ENCODE data around the gene UST.
A peak's percentile ranks its signal among the peaks of the same experiment; 100 is the strongest.
"Not testable (repeated sequence)": the region's sequence is repeated elsewhere in the genome, so short reads cannot be mapped to it uniquely, and the experiment has no call there.

The UST gene

DNA sequence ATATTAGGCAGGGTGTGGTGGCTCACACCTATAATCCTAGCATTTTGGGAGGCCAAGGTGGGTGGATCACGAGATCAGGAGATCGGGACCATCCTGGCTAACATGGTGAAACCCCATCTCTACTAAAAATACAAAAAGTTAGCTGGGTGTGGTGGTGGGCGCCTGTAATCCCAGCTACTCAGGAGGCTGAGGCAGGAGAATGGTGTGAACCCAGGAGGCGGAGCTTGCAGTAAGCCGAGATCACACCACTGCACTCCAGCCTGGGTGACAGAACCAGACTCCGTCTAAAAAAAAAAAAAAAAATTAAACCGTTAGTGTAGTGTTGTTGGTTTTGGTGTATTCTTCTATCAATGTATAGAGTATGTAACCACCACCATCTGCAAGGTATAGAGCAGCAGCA is 133.9 kb downstream of the UST start:
- DNase-seq, result not testable (repeated sequence)

- no peak for DNase-seq
Measured at GRCh38 chr6:148881593-148882311, 134.9 kb downstream of the UST start.

DNA sequence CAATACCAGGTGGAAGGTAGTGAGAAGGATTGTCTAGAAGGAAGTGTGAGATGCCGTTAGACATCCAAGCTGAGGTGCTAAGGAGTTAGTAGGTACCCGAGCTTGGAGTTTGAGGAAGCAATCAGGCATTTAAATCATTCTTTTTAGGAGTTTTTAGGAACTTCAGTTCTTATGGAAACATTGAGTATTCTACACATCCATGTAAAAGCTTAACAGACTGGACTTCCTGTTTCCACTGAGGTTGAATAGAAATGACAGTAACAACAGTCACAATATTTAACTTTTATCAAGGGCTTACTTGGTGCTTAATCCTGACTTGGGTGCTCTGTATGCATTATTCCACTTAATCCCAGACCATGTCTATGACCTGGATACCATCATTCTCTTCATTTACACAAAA is 136.4 kb downstream of the UST start:
- DNase-seq, result no peak

DNA sequence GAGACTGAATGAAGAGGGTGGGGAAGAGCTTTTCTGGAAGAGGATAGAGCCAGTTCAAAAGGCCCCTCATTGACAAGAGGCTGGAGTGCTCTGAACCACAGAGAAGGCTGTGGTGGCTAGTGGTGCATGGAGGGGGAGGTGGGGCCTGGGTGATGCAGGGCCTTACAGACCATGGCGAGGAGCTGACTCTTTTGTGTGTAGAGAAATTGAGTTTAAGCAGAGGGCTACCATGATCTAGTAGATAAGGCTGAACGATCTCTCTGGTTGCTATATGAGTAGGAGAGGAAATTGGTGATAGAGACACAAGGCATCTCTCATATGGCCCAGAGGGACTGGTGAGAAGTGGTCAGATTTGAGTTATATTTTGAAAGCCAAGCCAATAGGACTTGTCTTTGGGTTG is 137.6 kb downstream of the UST start:
- no peak for DNase-seq

DNA sequence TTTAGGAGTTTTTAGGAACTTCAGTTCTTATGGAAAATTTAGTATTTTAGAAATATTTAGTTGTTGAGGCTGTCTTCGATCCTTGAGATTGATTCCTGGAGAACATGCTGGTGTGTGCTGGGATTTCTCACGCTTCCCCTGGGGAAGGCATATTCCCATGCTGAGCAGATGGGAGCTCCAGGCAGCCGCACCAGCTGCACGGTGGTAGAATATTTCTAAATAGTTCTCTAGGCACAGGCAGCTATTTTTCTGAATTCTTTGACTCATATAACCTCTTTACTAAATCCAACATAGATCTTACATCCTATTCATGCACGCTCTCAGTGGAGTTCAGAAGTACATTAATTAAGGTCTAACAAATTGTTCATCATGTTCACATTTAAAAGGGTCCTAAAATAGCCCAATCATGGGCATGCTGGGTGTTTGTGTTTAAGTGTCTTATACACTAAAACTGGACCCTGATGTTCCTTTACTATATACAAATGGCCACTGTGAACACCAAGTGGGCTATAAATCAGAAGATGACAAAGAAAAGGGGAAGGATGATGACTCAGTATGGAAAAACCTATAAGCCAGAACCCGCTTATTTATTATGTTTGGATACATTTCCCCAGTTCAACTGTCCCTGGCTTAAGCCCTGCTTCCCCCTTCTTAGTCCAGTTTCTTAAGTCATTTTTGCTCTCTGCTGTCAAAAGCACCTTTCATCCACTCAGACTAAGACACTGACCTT is 138.5 kb downstream of the UST start:
- peak; percentile 92 for DNase-seq

GRCh38 chr6:148885925-148886845 is 139.4 kb downstream of the UST start:
- no peak for DNase-seq

DNA sequence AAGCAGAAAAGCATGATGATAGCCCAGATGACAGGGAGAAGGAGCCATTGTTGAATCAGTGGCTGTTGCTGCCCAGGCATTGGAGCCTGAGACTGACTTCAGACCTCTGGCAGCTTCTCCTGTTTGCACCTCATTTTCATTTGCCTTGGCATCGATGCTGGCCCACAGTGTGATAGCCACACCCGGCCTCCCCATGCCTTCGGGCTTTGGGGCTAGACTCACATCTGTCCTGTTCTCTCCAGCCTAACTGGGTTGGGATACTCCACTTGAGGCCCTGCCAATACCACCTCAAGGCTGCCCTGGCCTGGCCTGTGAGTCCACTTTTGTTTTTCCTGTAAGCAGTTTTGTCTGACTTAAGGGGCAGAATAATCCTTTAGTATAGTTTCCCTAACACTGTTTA is 140.4 kb downstream of the UST start:
- no peak for DNase-seq

- DNase-seq, result no peak
Measured at GRCh38 chr6:148888856-148889255, 142.0 kb downstream of the UST start.

- DNase-seq, result no peak
Measured at GRCh38 chr6:148890096-148890495, 143.3 kb downstream of the UST start.

DNA sequence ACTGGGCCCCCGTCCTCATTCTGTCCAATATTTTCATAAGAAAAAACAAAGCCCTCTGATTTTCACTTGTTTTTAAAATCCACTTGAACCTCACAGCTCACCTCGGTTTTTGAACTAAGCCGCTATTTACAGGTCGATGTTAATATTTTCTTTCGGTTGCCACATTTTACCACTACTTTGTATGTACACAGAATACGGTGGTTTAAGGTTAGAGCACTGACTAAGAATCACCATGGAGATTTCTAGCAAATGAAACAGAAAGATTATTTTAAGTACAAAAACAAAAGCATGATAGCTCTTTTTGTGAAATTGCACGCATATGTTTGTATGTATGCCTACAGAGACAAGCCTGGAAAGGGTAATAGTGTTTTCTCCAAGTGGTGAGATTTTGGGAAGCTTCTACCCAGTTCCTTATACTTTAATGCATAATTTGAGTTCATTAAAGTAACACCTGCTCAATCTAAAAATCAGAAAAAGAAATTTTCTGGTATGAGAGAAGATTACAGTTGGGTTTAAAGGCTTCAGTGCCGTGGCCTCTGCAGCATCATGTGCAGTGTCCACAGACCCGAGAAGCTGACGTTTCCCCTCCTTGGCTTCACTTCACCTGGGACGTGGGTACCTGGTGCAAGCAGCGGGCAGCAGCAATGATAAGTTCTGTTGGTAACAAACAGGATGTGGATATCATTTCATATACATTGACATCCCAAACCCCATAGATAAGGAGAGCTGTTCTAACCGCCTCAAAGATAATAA is 144.0 kb downstream of the UST start:
- no peak for DNase-seq

GRCh38 chr6:148891405-148891783 is 144.6 kb downstream of the UST start:
- DNase-seq, result no peak

DNA sequence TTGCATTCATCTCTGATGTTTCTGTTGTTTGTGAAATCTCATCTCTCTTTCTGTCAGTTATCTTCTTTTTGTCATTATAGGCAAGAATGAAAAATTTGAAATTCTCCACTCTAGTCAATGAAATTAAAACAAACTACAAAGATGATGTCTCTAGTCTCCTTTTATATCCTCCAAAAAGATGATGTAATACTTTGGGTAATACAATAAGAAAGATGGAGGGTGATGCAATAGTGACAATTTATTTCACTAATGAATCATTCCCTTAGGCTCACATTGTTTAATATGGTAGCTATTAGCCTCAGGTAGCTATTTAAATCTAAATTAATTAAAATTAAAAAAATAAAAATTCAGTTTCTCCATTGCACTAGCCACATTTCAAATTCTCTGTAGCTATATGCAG is 145.4 kb downstream of the UST start:
- peak; percentile 35 for DNase-seq

- no peak for DNase-seq
Measured at GRCh38 chr6:148893073-148893472, 146.2 kb downstream of the UST start.

DNA sequence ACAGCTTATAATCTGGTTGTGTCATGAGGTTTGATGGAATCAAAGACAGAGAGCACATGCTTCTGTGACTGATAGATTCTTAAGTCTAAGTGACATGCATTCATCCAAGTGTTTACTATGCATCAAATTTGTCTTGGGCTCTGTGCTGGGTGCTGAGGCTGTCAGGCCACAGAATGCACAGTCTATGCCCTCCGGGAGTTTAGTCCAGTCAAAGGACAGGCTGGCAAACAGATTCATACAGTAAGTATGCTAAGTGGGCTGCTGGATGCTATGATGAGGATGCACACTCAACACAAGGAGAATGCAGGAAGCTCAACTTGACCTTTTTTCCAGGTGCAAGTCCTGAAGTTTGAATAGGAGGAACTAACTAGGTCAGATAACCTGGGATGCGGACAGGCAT is 146.7 kb downstream of the UST start:
- DNase-seq, result no peak

DNA sequence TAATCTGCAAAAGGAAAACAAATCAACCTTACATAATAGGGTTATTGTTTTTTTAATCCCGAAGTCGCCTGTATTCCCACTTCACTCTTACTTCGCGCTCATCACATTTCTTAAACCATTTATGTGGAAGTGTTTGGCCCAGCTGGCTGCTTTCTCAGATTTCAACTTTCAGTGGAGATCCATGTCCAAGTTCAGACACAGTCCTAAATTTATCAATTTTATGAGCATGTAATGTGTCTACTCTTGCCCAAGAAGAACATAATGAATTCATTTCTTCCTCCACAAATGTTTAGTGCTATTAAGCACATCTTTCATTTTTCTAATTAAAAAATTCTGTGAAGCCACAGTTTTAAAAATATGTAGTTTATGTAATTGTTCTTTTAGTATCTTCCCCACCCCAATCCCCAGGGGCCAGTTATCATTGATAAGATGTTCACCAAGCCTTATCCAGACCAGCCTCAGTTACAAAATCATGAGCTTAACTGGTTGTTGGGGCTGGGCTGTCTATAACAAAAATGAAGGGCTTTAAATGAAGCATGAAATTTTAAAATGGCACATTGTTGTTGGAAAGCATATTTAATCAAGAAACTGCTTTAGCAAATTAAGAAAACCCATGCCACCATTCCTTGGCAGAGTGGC is 151.7 kb downstream of the UST start:
- DNase-seq, result no peak

- DNase-seq, result no peak
Measured at GRCh38 chr6:148904896-148905870, 158.4 kb downstream of the UST start.

DNA sequence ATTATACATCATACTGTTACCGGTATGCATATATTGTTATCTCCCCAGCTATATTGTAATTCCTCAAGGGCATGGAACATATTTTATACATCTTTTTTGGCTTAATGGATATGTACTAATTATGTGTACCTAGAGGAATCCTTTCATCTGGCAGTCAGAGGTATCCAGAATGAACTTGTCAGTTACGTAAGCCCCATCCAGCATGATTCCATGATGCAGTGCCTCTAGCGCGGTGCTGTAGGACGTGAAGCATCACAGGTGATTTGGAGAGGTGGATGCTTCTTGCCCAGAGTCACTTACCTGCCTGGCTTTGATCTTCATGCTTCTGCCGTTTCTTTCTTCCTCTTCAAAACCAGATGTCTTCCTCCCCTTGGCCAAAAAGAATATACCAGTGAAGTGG is 159.1 kb downstream of the UST start:
- no peak for DNase-seq

- no peak for DNase-seq
Measured at GRCh38 chr6:148906386-148906785, 159.6 kb downstream of the UST start.

GRCh38 chr6:148907573-148907972 is 160.7 kb downstream of the UST start:
- no peak for DNase-seq

DNA sequence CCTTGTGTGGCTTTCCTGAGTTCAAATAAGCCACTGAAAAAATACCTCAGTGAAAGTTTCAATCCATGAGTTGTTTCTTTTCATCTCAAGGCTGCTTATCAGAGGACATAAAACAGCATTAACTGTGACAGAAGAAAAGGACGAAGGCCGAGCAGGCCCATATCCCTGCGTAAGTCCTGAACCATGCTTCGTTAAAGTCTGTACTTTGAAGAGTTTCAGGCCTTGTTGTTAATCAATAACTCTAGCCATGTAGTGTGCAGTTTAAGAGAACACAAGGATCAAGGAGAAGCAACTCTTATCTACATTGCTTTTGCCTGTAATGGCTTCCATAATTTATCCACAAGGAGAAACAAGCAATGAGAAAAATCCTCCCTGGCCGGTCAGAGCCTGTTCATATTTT is 165.4 kb downstream of the UST start:
- DNase-seq, result no peak

DNA sequence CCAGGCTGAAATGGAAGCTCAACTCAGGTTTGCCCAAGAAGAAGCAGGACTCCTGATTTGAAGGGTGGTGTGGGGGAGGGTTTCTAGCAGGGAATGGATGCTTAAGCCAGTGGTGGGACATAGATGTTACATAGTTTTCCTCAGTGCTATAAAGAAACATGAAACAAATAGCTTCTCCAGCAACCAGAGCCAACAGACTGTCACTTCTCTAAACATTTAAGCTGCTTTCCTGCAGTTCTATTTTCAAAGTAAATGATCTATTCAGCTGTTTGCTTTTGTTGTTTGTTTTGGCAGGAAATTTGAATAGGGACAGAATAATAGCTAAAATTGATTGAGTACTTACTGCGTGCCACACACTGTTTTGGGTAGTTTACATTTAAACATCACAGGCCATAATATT is 169.0 kb downstream of the UST start:
- no peak for DNase-seq

Measured in HCEC 1CT (cell line).